HepG2 (cell line): ENCODE measurements around the gene CRB1. TPM values are rescaled to one million over a fixed set of nuclear protein-coding genes. Genes with fewer than 3 reads are reported as not detected.

Experiments
- ATAC-seq: fragments of 200-7000 bp; cut with Tn5 transposase; 3 replicates; pipeline ENCODE4 v1.9.1; 2020; ENCODE audit warnings: mild to moderate bottlenecking, moderate library complexity
- BruUV-seq: library from RNA; stranded (reverse); fragments of 400-500 nt; replicated peaks from 2 replicates; lab custom pipeline; 2021; lab: Mats Ljungman, UMichigan
- CTCF ChIA-PET: fragments of 300-600 bp; formaldehyde crosslinking; extraction: SDS; loops from one replicate; lab custom pipeline; 2021; ENCODE audit warnings: low total read pairs, inconsistent platforms, low intra/inter-chr PET ratio; lab: Yijun Ruan, JAX
- POLR2A ChIA-PET: fragments of 350-600 bp; sonication (Branson Sonifier 250); formaldehyde crosslinking; loops from one replicate; lab custom pipeline; 2020; ENCODE audit warnings: antibody characterized with exemption, inconsistent platforms; lab: Yijun Ruan, JAX
- DNase-seq: peaks from one replicate; pipeline ENCODE4 v3.0.0-alpha.2; 2015; ENCODE audit warnings: low spot score
- FAIRE-seq: peaks from 3 replicates; lab custom pipeline; 2011; peaks lifted over from hg19 to GRCh38; lab: Jason Lieb, UNC
- H2AFZ ChIP-seq: one replicate; pipeline ENCODE4 v1.6.1; 2011; ENCODE audit warnings: low read length, inconsistent platforms
- H3K27ac ChIP-seq: fragments of 300-600 bp; 3 replicates; pipeline ENCODE4 v1.8.0; 2011; ENCODE audit warnings: mixed run types, mild to moderate bottlenecking, mixed read lengths, low read length, inconsistent platforms; ENCODE audit not compliant: insufficient read depth; ENCODE audit errors: extremely low read length
- H3K27me3 ChIP-seq, 2 experiments: fragments of 200-600 bp in 1 of 2; 2 replicates in 1 of 2; 3 replicates in 1 of 2; pipeline versions ENCODE4 v1.6.0 to v1.8.0; 2011; ENCODE audit warnings: low read length in 2 of 2, mild to moderate bottlenecking in 2 of 2, moderate library complexity in 2 of 2, inconsistent platforms in 1 of 2; ENCODE audit not compliant: insufficient read depth in 2 of 2, control insufficient read depth in 1 of 2
- H3K36me3 ChIP-seq, 2 experiments: fragments of 200-600 bp in 1 of 2; replicated peaks in 1 of 2; 2 replicates in 1 of 2; 3 replicates in 1 of 2; pipeline versions ENCODE4 v1.5.1 to v1.8.0; 2011; ENCODE audit warnings: low read length in 2 of 2, inconsistent platforms in 1 of 2; ENCODE audit not compliant: insufficient read depth in 2 of 2, control insufficient read depth in 1 of 2
- H3K4me1 ChIP-seq: 2 replicates; pipeline ENCODE4 v1.5.1; 2012; ENCODE audit warnings: low read length, inconsistent platforms; ENCODE audit not compliant: insufficient read depth
- H3K4me2 ChIP-seq: 2 replicates; pipeline ENCODE4 v1.6.0; 2011; ENCODE audit warnings: low read depth, low read length, inconsistent platforms
- H3K4me3 ChIP-seq, 3 experiments: fragments of 200-600 bp in 1 of 3; sonication (generic), shearing (Covaris generic) in 1 of 3; replicated peaks in 1 of 3; 2 replicates each; pipeline ENCODE4 v1.5.1; 2011 to 2016; ENCODE audit warnings: low read length in 3 of 3, inconsistent platforms in 2 of 3, low read depth in 2 of 3, mild to moderate bottlenecking in 2 of 3, control low read depth in 1 of 3, mixed read lengths in 1 of 3; ENCODE audit not compliant: insufficient read depth in 1 of 3
- H3K79me2 ChIP-seq: one replicate; pipeline ENCODE4 v1.6.1; 2011; ENCODE audit warnings: low read length, inconsistent platforms; ENCODE audit not compliant: insufficient read depth
- H3K9ac ChIP-seq: 2 replicates; pipeline ENCODE4 v1.6.0; 2011; ENCODE audit warnings: mild to moderate bottlenecking, low read depth, low read length, inconsistent platforms; ENCODE audit not compliant: insufficient read depth
- H3K9me3 ChIP-seq: 2 replicates; pipeline ENCODE4 v1.5.1; 2012; ENCODE audit warnings: mild to moderate bottlenecking, low read length
- H4K20me1 ChIP-seq: 2 replicates; pipeline ENCODE4 v1.6.0; 2011; ENCODE audit warnings: inconsistent platforms, mild to moderate bottlenecking, low read length, moderate library complexity; ENCODE audit not compliant: insufficient read depth
- ATF2 ChIP-seq: sonication (generic); formaldehyde crosslinking; IDR thresholded peaks from 2 replicates; pipeline ENCODE4 v1.4.0; 2020; ENCODE audit warnings: missing genetic modification reagents
- CENPX ChIP-seq: sonication (generic); formaldehyde crosslinking; IDR thresholded peaks from 2 replicates; pipeline ENCODE4 v1.9.0; 2021; ENCODE audit warnings: mild to moderate bottlenecking, missing genetic modification reagents, moderate library complexity
- CHD2 ChIP-seq: IDR thresholded peaks from 2 replicates; pipeline ENCODE4 v1.6.1; 2011; ENCODE audit warnings: low read depth, low read length, improper control_type of control experiment
- HOXA5 ChIP-seq: sonication (generic); formaldehyde crosslinking; IDR thresholded peaks from 2 replicates; pipeline ENCODE4 v1.4.0; 2020; ENCODE audit warnings: missing genetic modification reagents
- HOXD1 ChIP-seq: sonication (generic); formaldehyde crosslinking; IDR thresholded peaks from 2 replicates; pipeline ENCODE4 v1.5.0; 2020; ENCODE audit warnings: missing genetic modification reagents
- NFKBIZ ChIP-seq: IDR thresholded peaks from 2 replicates; pipeline ENCODE4 v1.6.1; 2018; ENCODE audit warnings: missing genetic modification reagents, missing compliant biosample characterization
- PHF20 ChIP-seq: sonication (generic); formaldehyde crosslinking; IDR thresholded peaks from 2 replicates; pipeline ENCODE4 v1.5.0; 2020; ENCODE audit warnings: mild to moderate bottlenecking, missing genetic modification reagents
- PRDM15 ChIP-seq: sonication (generic); formaldehyde crosslinking; IDR thresholded peaks from 2 replicates; pipeline ENCODE4 v1.4.0; 2020; ENCODE audit warnings: missing genetic modification reagents
- RFX5 ChIP-seq: IDR thresholded peaks from 2 replicates; pipeline ENCODE4 v1.6.1; 2011; ENCODE audit warnings: low read depth, low read length, improper control_type of control experiment
- ZNF280B ChIP-seq: sonication (generic); formaldehyde crosslinking; IDR thresholded peaks from 2 replicates; pipeline ENCODE4 v1.5.0; 2020; ENCODE audit warnings: missing genetic modification reagents, mild to moderate bottlenecking, borderline replicate concordance
- ZNF709 ChIP-seq: sonication (generic); formaldehyde crosslinking; IDR thresholded peaks from 2 replicates; pipeline ENCODE4 v1.5.0; 2020; ENCODE audit warnings: mild to moderate bottlenecking, missing genetic modification reagents
- ZSCAN22 ChIP-seq: sonication (generic); formaldehyde crosslinking; IDR thresholded peaks from 2 replicates; pipeline ENCODE4 v1.4.0; 2020; ENCODE audit warnings: mild to moderate bottlenecking, missing genetic modification reagents
- WGBS: methylation state at CpG from one replicate; pipeline ENCODE4 v1.1.6; 2017; ENCODE audit warnings: low lambda C conversion rate; 5-methylcytosine and 5-hydroxymethylcytosine counted together
- in situ Hi-C: cut with HindIII; loops from 2 replicates; pipeline ENCODE4 v1.10.0; 2017; ENCODE audit warnings: low pct_unique_long_range_greater_than_20kb; ENCODE audit not compliant: extremely low pct_ligation_motif_present
- intact Hi-C: fragments of 100-400 bp; cut with micrococcal nuclease; formaldehyde crosslinking; loops from one replicate; pipeline ENCODE4 v1.10.0; 2022; ENCODE audit not compliant: unreplicated experiment
- polyA plus RNA-seq, 8 experiments: library from polyadenylated mRNA; depleted of rRNA in 3 of 8; stranded (reverse) in 7 of 8; unstranded in 1 of 8; fragments of >200 nt; fragmentation: Illumina TruSeq in 4 of 8; extraction: Trizol in 4 of 8; gene quantifications; 2 replicates each; pipeline versions ENCODE4 v1.2.1 to v1.2.3, GENCODE V29; 2011 to 2016; ENCODE audit warnings: low read depth in 4 of 8, missing spikeins in 1 of 8, mixed read lengths in 1 of 8; ENCODE audit not compliant: insufficient read depth in 1 of 8
- total RNA-seq, 5 experiments: library from RNA; depleted of rRNA; stranded (reverse); fragments of >200 nt; fragmentation: Illumina TruSeq; extraction: Trizol; gene quantifications; 2 replicates each; pipeline ENCODE4 v1.2.3, GENCODE V29; 2016; ENCODE audit warnings: low read depth in 1 of 5
- TF ChIP-seq, protein P1 (sequence below): sonication (generic); formaldehyde crosslinking; IDR thresholded peaks from 2 replicates; pipeline ENCODE4 v1.4.0; 2020; ENCODE audit warnings: missing genetic modification reagents
- TF ChIP-seq, protein P2 (sequence below): fragments of 450-650 bp; IDR thresholded peaks from 2 replicates; pipeline ENCODE4 v1.6.1; 2017; ENCODE audit warnings: mild to moderate bottlenecking

The CRB1 gene
- total and polyA plus RNA-seq, 2 of the 13 experiments (the other 11 are each of a cell fraction or from before 2014, with no cell fraction given) = 0.01 TPM; not detected in 1

DNA sequence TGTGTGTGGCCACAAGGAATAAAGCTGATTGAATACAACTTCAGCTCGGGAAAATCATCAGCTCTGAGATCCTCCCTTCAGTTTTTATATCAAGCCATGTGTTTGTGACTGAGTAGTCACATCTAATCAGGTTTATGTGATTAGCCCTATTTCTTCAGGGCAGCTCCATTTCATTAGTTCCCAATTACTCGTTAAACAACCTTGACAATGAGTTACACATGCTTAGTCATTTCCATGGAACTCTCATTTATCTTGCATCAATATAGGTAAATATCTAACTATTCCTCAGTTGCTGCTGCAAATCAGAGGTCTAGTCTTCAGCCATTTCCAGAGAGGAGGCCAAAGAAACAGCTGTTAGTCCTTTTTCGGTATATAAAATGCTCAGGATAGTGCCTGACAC, 16.3 kb downstream of the CRB1 start:
- ChIA-PET POLR2A (no interaction called here), CTCF (no interaction called here)
- H3K27me3 ChIP-seq = no peaks in the 10 kb centered on the region
- no peak for ATAC-seq
- H3K36me3 ChIP-seq = no peaks in the 10 kb centered on the region
- H3K4me1 ChIP-seq = no peaks in the 10 kb centered on the region
- intact Hi-C loops (no loop called here), in situ Hi-C loops (no loop called here)
- H3K9ac ChIP-seq = no peak overlapping the region
- no peaks in the 10 kb centered on the region for H4K20me1 ChIP-seq
- no peak overlapping the region for H3K4me3 ChIP-seq
- no peak for DNase-seq
- no peak overlapping the region for H3K27ac ChIP-seq
- no peak overlapping the region for H3K4me2 ChIP-seq
- no TSS peak for BruUV-seq
- 4% methylated on average over 3 of the region's 3 CpGs for WGBS
- no peaks in the 10 kb centered on the region for H3K9me3 ChIP-seq
- H2AFZ ChIP-seq = no peak overlapping the region
- H3K79me2 ChIP-seq = no peaks in the 10 kb centered on the region
- FAIRE-seq = no peak
- TF ChIP-seq HOXD1 (CRISPR knock-in tag) (no peak), PHF20 (no peak), CHD2 (no peak), ATF2 (CRISPR knock-in tag) (no peak), RFX5 (no peak), ZNF280B (CRISPR knock-in tag) (no peak), ZSCAN22 (CRISPR knock-in tag) (no peak), PRDM15 (CRISPR knock-in tag) (no peak), ZNF709 (CRISPR knock-in tag) (no peak), HOXA5 (CRISPR knock-in tag) (no peak), NFKBIZ (CRISPR knock-in tag) (no peak), CENPX (CRISPR knock-in tag) (no peak)
- TF ChIP-seq, protein P1, sequence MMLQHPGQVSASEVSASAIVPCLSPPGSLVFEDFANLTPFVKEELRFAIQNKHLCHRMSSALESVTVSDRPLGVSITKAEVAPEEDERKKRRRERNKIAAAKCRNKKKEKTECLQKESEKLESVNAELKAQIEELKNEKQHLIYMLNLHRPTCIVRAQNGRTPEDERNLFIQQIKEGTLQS (CRISPR knock-in tag) = no peak
- TF ChIP-seq, protein P2, sequence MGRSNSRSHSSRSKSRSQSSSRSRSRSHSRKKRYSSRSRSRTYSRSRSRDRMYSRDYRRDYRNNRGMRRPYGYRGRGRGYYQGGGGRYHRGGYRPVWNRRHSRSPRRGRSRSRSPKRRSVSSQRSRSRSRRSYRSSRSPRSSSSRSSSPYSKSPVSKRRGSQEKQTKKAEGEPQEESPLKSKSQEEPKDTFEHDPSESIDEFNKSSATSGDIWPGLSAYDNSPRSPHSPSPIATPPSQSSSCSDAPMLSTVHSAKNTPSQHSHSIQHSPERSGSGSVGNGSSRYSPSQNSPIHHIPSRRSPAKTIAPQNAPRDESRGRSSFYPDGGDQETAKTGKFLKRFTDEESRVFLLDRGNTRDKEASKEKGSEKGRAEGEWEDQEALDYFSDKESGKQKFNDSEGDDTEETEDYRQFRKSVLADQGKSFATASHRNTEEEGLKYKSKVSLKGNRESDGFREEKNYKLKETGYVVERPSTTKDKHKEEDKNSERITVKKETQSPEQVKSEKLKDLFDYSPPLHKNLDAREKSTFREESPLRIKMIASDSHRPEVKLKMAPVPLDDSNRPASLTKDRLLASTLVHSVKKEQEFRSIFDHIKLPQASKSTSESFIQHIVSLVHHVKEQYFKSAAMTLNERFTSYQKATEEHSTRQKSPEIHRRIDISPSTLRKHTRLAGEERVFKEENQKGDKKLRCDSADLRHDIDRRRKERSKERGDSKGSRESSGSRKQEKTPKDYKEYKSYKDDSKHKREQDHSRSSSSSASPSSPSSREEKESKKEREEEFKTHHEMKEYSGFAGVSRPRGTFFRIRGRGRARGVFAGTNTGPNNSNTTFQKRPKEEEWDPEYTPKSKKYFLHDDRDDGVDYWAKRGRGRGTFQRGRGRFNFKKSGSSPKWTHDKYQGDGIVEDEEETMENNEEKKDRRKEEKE = no peak
